ENCODE measurements around the gene INSC.

Gene INSC

DNA sequence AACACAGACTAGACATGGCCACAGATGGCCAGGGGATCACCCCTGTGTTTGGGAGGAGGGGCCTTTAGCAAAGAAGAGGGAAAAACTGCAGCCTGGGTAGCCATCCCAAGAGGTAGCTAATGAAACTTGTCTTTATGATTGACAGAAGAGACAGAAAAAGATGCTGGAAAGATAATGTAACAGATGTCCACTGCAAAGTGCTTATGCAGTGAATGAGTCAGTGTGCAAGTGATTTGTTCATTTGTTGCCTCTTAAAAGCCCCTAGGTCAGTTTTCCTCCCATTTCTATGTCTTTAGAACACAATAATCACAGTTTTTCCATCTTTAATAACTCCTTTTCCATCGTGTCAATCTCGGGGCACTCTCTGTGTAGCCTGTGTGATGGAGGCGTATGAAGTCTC, 57.2 kb downstream of the INSC start:
- Histone ChIP-seq H3K27me3 (replicated peaks; ENCODE audit: control insufficient read depth, insufficient read depth, low read length) (no peaks in the 10 kb centered on the region), H3K9me3 (ENCODE audit: control insufficient read depth, low read length) (no peaks in the 10 kb centered on the region), H3K4me3 (ENCODE audit: low read length) (no peak overlapping the region), H3K36me3 (ENCODE audit: control insufficient read depth, insufficient read depth, low read length, severe bottlenecking) (no peaks in the 10 kb centered on the region), H3K9ac (ENCODE audit: low read length) (no peak overlapping the region), H3K4me1 (ENCODE audit: control insufficient read depth, insufficient read depth, low read length) (no peaks in the 10 kb centered on the region)
- no peak for DNase-seq (ENCODE audit: low read depth)

DNA sequence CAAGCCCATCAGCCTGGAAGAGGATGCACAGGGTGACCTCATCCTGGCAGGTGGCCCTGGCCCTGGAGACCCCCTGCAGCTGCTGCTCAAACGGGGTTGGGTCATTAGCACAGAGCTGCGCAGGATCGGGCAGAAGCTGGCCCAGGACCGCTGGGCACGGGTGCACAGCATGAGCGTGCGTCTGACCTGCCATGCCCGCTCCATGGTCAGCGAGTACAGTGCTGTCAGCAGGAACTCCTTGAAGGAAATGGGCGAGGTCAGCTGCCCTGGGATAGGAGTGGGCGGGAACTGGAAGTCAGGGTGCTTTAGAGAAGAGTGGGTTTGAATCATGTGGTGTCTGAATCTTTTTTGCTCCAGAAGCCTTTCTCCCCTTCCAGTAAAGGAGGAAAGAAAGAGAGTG, 61.1 kb downstream of the INSC start:
- Histone ChIP-seq H3K9me3 (ENCODE audit: control insufficient read depth, low read length) (no peaks in the 10 kb centered on the region), H3K4me3 (ENCODE audit: low read length) (no peak overlapping the region), H3K36me3 (ENCODE audit: control insufficient read depth, insufficient read depth, low read length, severe bottlenecking) (no peaks in the 10 kb centered on the region)

DNA sequence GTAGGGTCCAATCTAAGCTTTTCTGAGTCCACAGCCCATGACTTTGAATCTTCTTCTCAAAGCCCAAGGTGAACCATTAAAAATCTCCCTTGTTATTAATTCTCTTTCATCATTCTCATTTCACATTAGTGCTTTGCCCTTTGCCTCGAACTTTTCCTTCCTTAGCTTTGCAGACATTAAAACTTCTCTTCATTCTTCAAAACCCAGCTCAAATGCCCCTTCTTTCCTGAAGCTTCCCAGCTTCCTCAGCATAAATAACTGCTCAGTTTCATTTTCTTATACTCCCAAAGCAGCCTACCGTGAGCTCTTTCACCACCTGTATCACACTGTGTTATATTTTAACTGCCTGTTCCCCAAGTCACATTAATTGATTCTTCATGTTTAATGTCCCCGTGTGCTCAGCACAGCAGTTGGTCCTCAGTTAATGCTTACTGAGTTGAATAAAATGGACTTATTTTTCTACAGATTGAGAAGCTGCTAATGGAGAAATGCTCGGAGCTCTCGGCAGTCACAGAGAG, 62.0 kb downstream of the INSC start:
- H3K9me3 ChIP-seq (ENCODE audit: control insufficient read depth, low read length), result no peaks in the 10 kb centered on the region
- H3K4me3 ChIP-seq (ENCODE audit: low read length), result no peak overlapping the region
- DNase-seq (ENCODE audit: low read depth), result no peak
- no peak overlapping the region for H3K9ac ChIP-seq (ENCODE audit: low read length)
- H3K36me3 ChIP-seq (ENCODE audit: control insufficient read depth, insufficient read depth, low read length, severe bottlenecking), result no peaks in the 10 kb centered on the region
- peaks cover 8% of the 10 kb centered on the region for H3K4me1 ChIP-seq (ENCODE audit: control insufficient read depth, insufficient read depth, low read length)
- no peaks in the 10 kb centered on the region for H3K27me3 ChIP-seq (replicated peaks; ENCODE audit: control insufficient read depth, insufficient read depth, low read length)

More for the DNA sequence above, 61.1 kb downstream of the INSC start:
- DNase-seq (ENCODE audit: low read depth), result no peak
- H3K4me1 ChIP-seq (ENCODE audit: control insufficient read depth, insufficient read depth, low read length), result peaks cover 8% of the 10 kb centered on the region
- no peak overlapping the region for H3K9ac ChIP-seq (ENCODE audit: low read length)
- no peaks in the 10 kb centered on the region for H3K27me3 ChIP-seq (replicated peaks; ENCODE audit: control insufficient read depth, insufficient read depth, low read length)

GRCh38 chr11:15177491-15177890, 62.8 kb downstream of the INSC start:
- no peaks in the 10 kb centered on the region for H3K36me3 ChIP-seq (ENCODE audit: control insufficient read depth, insufficient read depth, low read length, severe bottlenecking)
- no peaks in the 10 kb centered on the region for H3K9me3 ChIP-seq (ENCODE audit: control insufficient read depth, low read length)
- H3K4me3 ChIP-seq (ENCODE audit: low read length), result no peak overlapping the region
- no peaks in the 10 kb centered on the region for H3K27me3 ChIP-seq (replicated peaks; ENCODE audit: control insufficient read depth, insufficient read depth, low read length)
- no peak overlapping the region for H3K9ac ChIP-seq (ENCODE audit: low read length)
- H3K4me1 ChIP-seq (ENCODE audit: control insufficient read depth, insufficient read depth, low read length), result peaks cover 8% of the 10 kb centered on the region
- no peak for DNase-seq (ENCODE audit: low read depth)

- no peaks in the 10 kb centered on the region for H3K36me3 ChIP-seq (ENCODE audit: control insufficient read depth, insufficient read depth, low read length, severe bottlenecking)
- H3K9ac ChIP-seq (ENCODE audit: low read length), result no peak overlapping the region
- no peak overlapping the region for H3K4me3 ChIP-seq (ENCODE audit: low read length)
- DNase-seq (ENCODE audit: low read depth), result no peak
- H3K4me1 ChIP-seq (ENCODE audit: control insufficient read depth, insufficient read depth, low read length), result peaks cover 8% of the 10 kb centered on the region
- H3K9me3 ChIP-seq (ENCODE audit: control insufficient read depth, low read length), result no peaks in the 10 kb centered on the region
- H3K27me3 ChIP-seq (replicated peaks; ENCODE audit: control insufficient read depth, insufficient read depth, low read length), result no peaks in the 10 kb centered on the region
These were observed 63.5 kb downstream of the INSC start for GRCh38 chr11:15178214-15178613.

DNA sequence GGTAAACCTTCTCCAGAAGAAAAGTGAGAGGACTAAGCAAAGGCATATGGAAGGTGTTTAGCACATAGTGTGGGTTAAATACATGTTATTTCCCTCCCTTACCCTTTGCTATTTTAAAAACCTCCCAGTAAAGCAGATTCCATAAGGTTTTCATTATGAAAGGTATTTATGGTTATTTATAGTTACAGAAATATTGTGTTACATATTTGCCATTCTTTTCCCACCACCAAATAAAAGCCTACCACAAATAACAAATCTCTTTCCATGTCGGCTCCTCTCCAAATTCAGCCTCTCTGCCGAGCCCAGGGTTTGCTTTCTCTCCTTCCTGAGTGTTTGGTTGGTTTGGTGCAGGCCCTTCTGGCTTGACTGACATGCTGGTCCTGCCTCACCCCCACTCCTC, 64.4 kb downstream of the INSC start:
- H3K36me3 ChIP-seq (ENCODE audit: control insufficient read depth, insufficient read depth, low read length, severe bottlenecking), result no peaks in the 10 kb centered on the region
- H3K27me3 ChIP-seq (replicated peaks; ENCODE audit: control insufficient read depth, insufficient read depth, low read length), result no peaks in the 10 kb centered on the region
- H3K9me3 ChIP-seq (ENCODE audit: control insufficient read depth, low read length), result no peaks in the 10 kb centered on the region
- no peak overlapping the region for H3K9ac ChIP-seq (ENCODE audit: low read length)
- DNase-seq (ENCODE audit: low read depth), result peak; percentile 86
- H3K4me3 ChIP-seq (ENCODE audit: low read length), result no peak overlapping the region
- peaks cover 8% of the 10 kb centered on the region for H3K4me1 ChIP-seq (ENCODE audit: control insufficient read depth, insufficient read depth, low read length)

DNA sequence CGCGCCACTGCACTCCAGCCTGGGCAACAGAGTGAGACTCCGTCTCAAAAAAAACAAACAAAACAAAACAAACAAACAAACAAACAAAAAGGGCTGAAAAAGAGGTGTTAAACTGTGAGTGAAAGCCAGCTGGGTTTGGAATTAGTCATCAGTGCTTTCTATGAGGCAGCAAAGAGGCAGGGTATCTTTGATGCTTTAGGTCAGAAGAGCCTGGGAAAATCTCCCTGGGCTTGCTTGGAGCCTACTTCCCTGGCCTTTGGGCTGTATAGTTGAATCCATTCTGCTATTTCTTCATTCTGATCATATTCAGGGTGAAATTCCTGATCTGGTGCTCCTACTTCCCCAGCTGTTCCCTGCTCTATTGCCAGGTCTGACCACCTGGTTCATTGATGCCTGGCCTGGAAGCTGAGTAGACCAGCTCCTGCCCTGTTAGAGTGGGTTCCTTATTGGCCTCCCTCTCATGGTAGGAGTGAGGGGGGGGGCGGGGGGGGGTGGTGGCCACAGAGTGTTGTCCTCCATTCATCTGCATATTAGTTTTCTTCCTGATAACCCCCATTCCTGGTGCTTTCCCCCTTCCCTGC, 65.6 kb downstream of the INSC start:
- peak; percentile 46 for DNase-seq (ENCODE audit: low read depth)
- H3K9ac ChIP-seq (ENCODE audit: low read length), result no peak overlapping the region
- no peaks in the 10 kb centered on the region for H3K9me3 ChIP-seq (ENCODE audit: control insufficient read depth, low read length)
- H3K36me3 ChIP-seq (ENCODE audit: control insufficient read depth, insufficient read depth, low read length, severe bottlenecking), result no peaks in the 10 kb centered on the region
- H3K27me3 ChIP-seq (replicated peaks; ENCODE audit: control insufficient read depth, insufficient read depth, low read length), result no peaks in the 10 kb centered on the region
- H3K4me3 ChIP-seq (ENCODE audit: low read length), result no peak overlapping the region
- H3K4me1 ChIP-seq (ENCODE audit: control insufficient read depth, insufficient read depth, low read length), result peaks cover 16% of the 10 kb centered on the region

- Histone ChIP-seq H3K9me3 (ENCODE audit: control insufficient read depth, low read length) (no peaks in the 10 kb centered on the region), H3K4me3 (ENCODE audit: low read length) (no peak overlapping the region), H3K4me1 (ENCODE audit: control insufficient read depth, insufficient read depth, low read length) (peaks cover 19% of the 10 kb centered on the region), H3K36me3 (ENCODE audit: control insufficient read depth, insufficient read depth, low read length, severe bottlenecking) (no peaks in the 10 kb centered on the region), H3K9ac (ENCODE audit: low read length) (no peak overlapping the region), H3K27me3 (replicated peaks; ENCODE audit: control insufficient read depth, insufficient read depth, low read length) (no peaks in the 10 kb centered on the region)
- DNase-seq (ENCODE audit: low read depth), result no peak
These were observed 67.6 kb downstream of the INSC start for GRCh38 chr11:15182372-15182771.

GRCh38 chr11:15185021-15185420, 70.3 kb downstream of the INSC start:
- H3K36me3 ChIP-seq (ENCODE audit: control insufficient read depth, insufficient read depth, low read length, severe bottlenecking), result no peaks in the 10 kb centered on the region
- no peaks in the 10 kb centered on the region for H3K9me3 ChIP-seq (ENCODE audit: control insufficient read depth, low read length)
- no peak overlapping the region for H3K4me3 ChIP-seq (ENCODE audit: low read length)
- H3K27me3 ChIP-seq (replicated peaks; ENCODE audit: control insufficient read depth, insufficient read depth, low read length), result no peaks in the 10 kb centered on the region
- peaks cover 11% of the 10 kb centered on the region for H3K4me1 ChIP-seq (ENCODE audit: control insufficient read depth, insufficient read depth, low read length)
- DNase-seq (ENCODE audit: low read depth), result no peak
- H3K9ac ChIP-seq (ENCODE audit: low read length), result no peak overlapping the region

GRCh38 chr11:15186146-15186545, 71.4 kb downstream of the INSC start:
- Histone ChIP-seq H3K9ac (ENCODE audit: low read length) (no peak overlapping the region), H3K9me3 (ENCODE audit: control insufficient read depth, low read length) (no peaks in the 10 kb centered on the region), H3K27me3 (replicated peaks; ENCODE audit: control insufficient read depth, insufficient read depth, low read length) (no peaks in the 10 kb centered on the region), H3K4me3 (ENCODE audit: low read length) (no peak overlapping the region), H3K36me3 (ENCODE audit: control insufficient read depth, insufficient read depth, low read length, severe bottlenecking) (no peaks in the 10 kb centered on the region), H3K4me1 (ENCODE audit: control insufficient read depth, insufficient read depth, low read length) (peaks cover 11% of the 10 kb centered on the region)
- peak; percentile 40 for DNase-seq (ENCODE audit: low read depth)

GRCh38 chr11:15189189-15189588, 74.5 kb downstream of the INSC start:
- Histone ChIP-seq H3K9ac (ENCODE audit: low read length) (no peak overlapping the region), H3K4me3 (ENCODE audit: low read length) (no peak overlapping the region), H3K9me3 (ENCODE audit: control insufficient read depth, low read length) (no peaks in the 10 kb centered on the region), H3K27me3 (replicated peaks; ENCODE audit: control insufficient read depth, insufficient read depth, low read length) (no peaks in the 10 kb centered on the region), H3K36me3 (ENCODE audit: control insufficient read depth, insufficient read depth, low read length, severe bottlenecking) (no peaks in the 10 kb centered on the region), H3K4me1 (ENCODE audit: control insufficient read depth, insufficient read depth, low read length) (peaks cover 11% of the 10 kb centered on the region)
- no peak for DNase-seq (ENCODE audit: low read depth)
